ENCODE measurements around the gene SLC10A7.

GRCh38 chr4:146494143-146494542, 27.6 kb downstream of the SLC10A7 start:
- TF ChIP-seq CTCF (IDR thresholded peaks at IDR 0.05) (no peak), POLR2A (IDR thresholded peaks at IDR 0.05) (no peak)

All from ovary (tissue), 3 donors.